Peyer's patch (tissue), 4 donors: ENCODE data around the gene AUTS2. TPM values are rescaled to one million over a fixed set of nuclear protein-coding genes. Genes with fewer than 3 reads are reported as not detected.

ENCODE experiments used
- DNase-seq, 3 donors: peaks; one replicate each; pipeline ENCODE4 v3.0.0-alpha.2; 2017 to 2019
- H3K27ac ChIP-seq, 4 donors: fragments of 200-600 bp; sonication (generic); one replicate each; pipeline ENCODE4 v1.5.1; 2016 to 2019
- H3K27me3 ChIP-seq, 2 donors: fragments of 200-600 bp; sonication (generic); one replicate each; pipeline ENCODE4 v1.5.1; 2019
- H3K36me3 ChIP-seq, 3 donors: fragments of 200-600 bp; sonication (generic); one replicate each; pipeline ENCODE4 v1.5.1; 2016 to 2019
- H3K4me1 ChIP-seq, 4 donors: fragments of 200-600 bp; sonication (generic); one replicate each; pipeline ENCODE4 v1.5.1; 2016 to 2019
- H3K4me3 ChIP-seq, 4 donors: fragments of 200-600 bp; sonication (generic); 1 replicate in 3 of 4; 2 replicates in 1 of 4; pipeline ENCODE4 v1.5.1; 2016 to 2019; ENCODE audit warnings: mild to moderate bottlenecking in 1 of 4
- H3K9me3 ChIP-seq, 4 donors: fragments of 200-600 bp; sonication (generic); one replicate each; pipeline ENCODE4 v1.5.1; 2016 to 2019; ENCODE audit warnings: mild to moderate bottlenecking in 1 of 4
- CTCF ChIP-seq, 6 experiments: fragments of 450-650 bp in 4 of 6; fragments of 200-600 bp in 2 of 6; sonication (generic) in 1 of 6; IDR thresholded peaks; one replicate each; pipeline ENCODE4 v1.5.1; 2017 to 2019; ENCODE audit warnings: antibody characterized with exemption in 6 of 6, mild to moderate bottlenecking in 3 of 6, moderate library complexity in 1 of 6
- POLR2A ChIP-seq, 2 donors: fragments of 450-650 bp; IDR thresholded peaks; one replicate each; pipeline ENCODE4 v1.5.1; 2017; ENCODE audit warnings: antibody characterized with exemption in 2 of 2, mild to moderate bottlenecking in 2 of 2, moderate library complexity in 2 of 2
- total RNA-seq, 4 donors: library from RNA; depleted of rRNA; stranded (reverse); fragments of >200 nt; gene quantifications; one replicate each; pipeline ENCODE4 v1.1.0, GENCODE V29; 2016

Gene AUTS2
- total RNA-seq, 4 donors from 2014 or later: 55.9 to 90.0 (median 72.6) TPM

- H3K27ac ChIP-seq: no peak overlapping the region
- no peaks in the 10 kb centered on the region for H3K4me1 ChIP-seq
- H3K9me3 ChIP-seq: no peaks in the 10 kb centered on the region
- no peak overlapping the region for H3K4me3 ChIP-seq
- H3K36me3 ChIP-seq: peaks cover 0 to 71% (median 4%) of the 10 kb centered on the region in 3 donors
- TF ChIP-seq CTCF (IDR thresholded peaks at IDR 0.05) (no peak), POLR2A (IDR thresholded peaks at IDR 0.05) (no peak)
- DNase-seq: no peak
- no peaks in the 10 kb centered on the region for H3K27me3 ChIP-seq
These were observed 1171.9 kb downstream of the AUTS2 start for GRCh38 chr7:70770154-70770553.

- no peak for TF ChIP-seq POLR2A (IDR thresholded peaks at IDR 0.05)
- no peak for TF ChIP-seq CTCF (IDR thresholded peaks at IDR 0.05)
- H3K27me3 ChIP-seq: no peaks in the 10 kb centered on the region
- no peaks in the 10 kb centered on the region for H3K9me3 ChIP-seq
- H3K4me3 ChIP-seq: no peak overlapping the region
- no peak for DNase-seq
- no peaks in the 10 kb centered on the region for H3K4me1 ChIP-seq
- H3K36me3 ChIP-seq: peaks cover 0 to 63% (median 4%) of the 10 kb centered on the region in 3 donors
- no peak overlapping the region for H3K27ac ChIP-seq
These were observed 1173.2 kb downstream of the AUTS2 start for GRCh38 chr7:70771451-70771850.

GRCh38 chr7:70772891-70773290, 1174.6 kb downstream of the AUTS2 start:
- no peak for DNase-seq
- Histone ChIP-seq H3K4me3 (no peak overlapping the region), H3K36me3 (peaks cover 0 to 64% (median 4%) of the 10 kb centered on the region in 3 donors)

GRCh38 chr7:70773406-70773805, 1175.1 kb downstream of the AUTS2 start:
- no peak for DNase-seq
- no peak for TF ChIP-seq POLR2A (IDR thresholded peaks at IDR 0.05)
- TF ChIP-seq CTCF (IDR thresholded peaks at IDR 0.05): no peak
- no peaks in the 10 kb centered on the region for H3K4me1 ChIP-seq
- no peaks in the 10 kb centered on the region for H3K9me3 ChIP-seq
- H3K36me3 ChIP-seq: peaks cover 0 to 62% (median 4%) of the 10 kb centered on the region in 3 donors
- no peak overlapping the region for H3K27ac ChIP-seq
- no peaks in the 10 kb centered on the region for H3K27me3 ChIP-seq
- no peak overlapping the region for H3K4me3 ChIP-seq

More at GRCh38 chr7:70772891-70773290, 1174.6 kb downstream of the AUTS2 start:
- H3K27me3 ChIP-seq: no peaks in the 10 kb centered on the region
- no peaks in the 10 kb centered on the region for H3K9me3 ChIP-seq
- no peak overlapping the region for H3K27ac ChIP-seq
- H3K4me1 ChIP-seq: no peaks in the 10 kb centered on the region
- TF ChIP-seq CTCF (IDR thresholded peaks at IDR 0.05) (no peak), POLR2A (IDR thresholded peaks at IDR 0.05) (no peak)

- H3K27ac ChIP-seq: no peak overlapping the region
- TF ChIP-seq CTCF (IDR thresholded peaks at IDR 0.05): no peak
- TF ChIP-seq POLR2A (IDR thresholded peaks at IDR 0.05): no peak
- H3K4me1 ChIP-seq: no peaks in the 10 kb centered on the region
- H3K27me3 ChIP-seq: no peaks in the 10 kb centered on the region
- H3K4me3 ChIP-seq: no peak overlapping the region
- no peaks in the 10 kb centered on the region for H3K9me3 ChIP-seq
- no peak for DNase-seq
- peaks cover 0 to 61% (median 4%) of the 10 kb centered on the region in 3 donors for H3K36me3 ChIP-seq
These were observed 1176.8 kb downstream of the AUTS2 start for GRCh38 chr7:70774950-70775527.
